ENCODE results near the gene C6orf52.
"Not testable (repeated sequence)": the region's sequence is repeated elsewhere in the genome, so short reads cannot be mapped to it uniquely, and the experiment has no call there.

C6orf52 gene

DNA sequence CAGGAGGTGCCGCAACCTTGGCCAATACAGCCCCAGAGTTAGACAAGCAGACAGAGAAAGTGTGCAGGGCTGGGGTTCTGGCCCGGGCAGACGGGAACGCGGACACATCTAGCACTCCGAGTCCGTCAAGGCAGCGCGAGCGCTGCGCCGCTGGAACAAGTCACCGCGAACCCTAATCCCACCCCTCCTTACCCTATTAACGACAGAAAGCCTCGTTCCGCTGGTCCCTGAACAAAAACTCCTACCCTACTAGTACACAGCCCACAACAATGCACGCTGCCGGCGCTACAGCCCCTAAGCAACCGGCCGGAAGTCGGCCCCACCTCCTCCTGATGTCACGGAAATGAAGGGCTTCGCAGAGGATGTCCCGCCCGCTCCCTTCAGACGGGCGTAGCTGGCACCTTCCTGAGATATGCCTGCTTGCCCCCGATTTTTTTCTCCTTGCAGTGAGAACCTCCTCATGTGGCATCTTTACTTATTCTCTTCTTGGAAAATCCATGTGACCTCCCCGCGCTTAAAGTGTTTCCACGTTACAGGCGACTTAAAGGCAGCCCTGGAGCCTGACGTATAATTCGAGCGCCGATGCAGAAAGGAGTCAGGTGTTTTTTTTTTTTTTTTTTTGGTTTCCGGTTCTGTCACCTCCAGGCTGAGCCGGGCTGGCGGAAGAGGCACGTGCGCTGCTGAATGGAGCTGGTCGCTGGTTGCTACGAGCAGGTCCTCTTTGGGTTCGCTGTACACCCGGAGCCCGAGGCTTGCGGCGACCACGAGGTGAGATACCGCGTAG lies at the start of gene C6orf52, which contains the start of gene PAK1IP1:
C6orf52 (minus strand) TSS at position 315 of the 784 bp plus-strand sequence. CDS start 7,066 bp downstream, outside the sequence.
PAK1IP1 (plus strand) TSS at position 671 of the 784 bp plus-strand sequence; CDS start at position 685, 14 bp downstream.
- DNase-seq, result peak; percentile 95

DNA sequence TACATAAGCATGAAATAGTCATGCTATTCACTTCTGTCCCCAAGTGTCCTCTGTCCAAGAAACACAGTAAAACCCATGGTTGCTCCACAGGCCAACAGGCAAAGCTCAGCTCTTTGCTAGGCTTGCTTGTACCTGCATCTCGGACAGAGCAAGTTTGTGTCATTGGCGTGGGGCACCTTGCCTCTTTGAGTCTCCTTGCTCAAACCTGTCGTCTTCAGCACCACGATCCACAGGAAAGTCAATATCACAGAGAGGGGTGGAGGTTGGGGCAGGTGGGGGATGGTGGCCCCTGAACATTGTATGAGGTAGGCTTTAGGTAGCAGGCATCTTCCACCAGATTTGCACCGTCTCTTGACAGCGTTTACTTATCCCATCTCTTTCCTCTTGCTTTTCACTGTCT lies 49.1 kb upstream of the C6orf52 start:
- no peak for DNase-seq

DNA sequence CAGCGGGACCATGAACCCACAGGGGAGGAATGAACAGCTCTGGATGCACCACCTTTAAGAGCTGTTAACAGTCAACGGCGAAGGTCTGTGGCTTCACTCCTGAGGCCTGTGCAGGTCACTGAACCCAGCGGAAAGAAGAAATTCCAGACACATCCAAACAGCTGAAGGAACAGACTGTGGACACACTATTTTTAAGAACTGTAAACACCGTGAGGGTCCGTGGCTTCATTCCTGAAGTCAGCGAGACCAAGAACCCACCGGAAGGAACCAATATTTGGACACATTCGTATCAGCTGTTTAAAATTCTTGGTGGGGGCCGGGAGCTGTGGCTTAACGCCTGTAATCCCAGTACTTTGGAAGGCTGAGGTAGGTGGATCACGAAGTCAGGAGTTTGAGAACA lies 47.8 kb upstream of the C6orf52 start:
- DNase-seq, result no peak

DNA sequence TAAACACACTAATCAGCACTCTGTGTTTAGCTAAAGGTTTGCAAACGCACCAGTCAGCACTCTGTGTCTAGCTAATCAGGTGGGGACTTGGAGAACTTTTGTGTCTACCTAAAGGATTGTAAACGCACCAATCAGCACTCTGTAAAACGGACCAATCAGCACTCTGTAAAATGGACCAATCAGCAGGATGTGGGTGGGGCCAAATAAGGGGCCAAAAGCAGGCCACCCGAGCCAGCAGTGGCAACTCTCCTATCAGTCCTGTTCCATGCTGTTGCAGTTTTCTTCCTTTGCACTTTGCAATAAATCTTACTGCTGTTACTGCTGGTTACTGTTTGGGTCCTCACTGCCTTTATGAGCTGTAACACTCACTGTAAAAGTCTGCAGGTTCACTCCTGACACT lies 47.2 kb upstream of the C6orf52 start:
- DNase-seq, result not testable (repeated sequence)

DNA sequence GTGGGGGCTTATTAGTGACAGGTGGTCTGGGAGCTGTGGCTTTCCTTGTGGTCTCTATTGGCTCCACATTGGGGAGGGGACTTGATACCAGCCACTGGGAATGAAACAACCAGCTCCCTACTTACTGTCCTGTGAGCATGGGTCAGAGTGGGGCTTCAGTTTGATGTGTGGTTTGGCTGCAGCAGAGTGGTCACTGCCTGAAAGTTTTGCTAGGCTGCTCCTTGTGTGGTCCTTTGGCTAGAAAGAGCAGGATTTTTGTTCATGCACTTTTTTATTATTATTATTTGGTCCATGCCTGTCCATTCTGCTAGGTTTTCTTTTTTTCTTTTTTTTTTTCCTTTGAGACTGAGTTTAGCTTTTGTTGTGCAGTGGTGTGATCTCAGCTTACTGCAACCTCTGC lies 45.6 kb upstream of the C6orf52 start:
- DNase-seq, result no peak

DNA sequence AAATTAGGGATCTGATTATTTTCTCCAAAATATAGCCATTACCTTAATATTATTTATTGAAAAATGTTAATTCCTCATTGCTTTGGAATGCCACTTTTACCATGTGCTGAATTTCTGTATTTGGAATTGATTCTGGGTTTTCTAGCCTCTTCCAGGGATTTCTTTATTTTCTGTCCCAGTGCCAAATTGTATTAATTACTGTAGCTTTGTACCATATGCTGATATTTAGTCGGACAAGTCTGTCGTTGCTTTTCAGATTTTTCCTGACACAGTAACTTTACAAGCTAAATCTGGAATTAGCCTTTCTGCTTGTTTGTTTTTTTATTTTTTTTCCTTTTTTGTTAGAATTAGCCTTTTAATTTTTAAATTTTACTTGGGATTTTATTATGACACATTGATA lies 42.3 kb upstream of the C6orf52 start:
- DNase-seq, result no peak

DNA sequence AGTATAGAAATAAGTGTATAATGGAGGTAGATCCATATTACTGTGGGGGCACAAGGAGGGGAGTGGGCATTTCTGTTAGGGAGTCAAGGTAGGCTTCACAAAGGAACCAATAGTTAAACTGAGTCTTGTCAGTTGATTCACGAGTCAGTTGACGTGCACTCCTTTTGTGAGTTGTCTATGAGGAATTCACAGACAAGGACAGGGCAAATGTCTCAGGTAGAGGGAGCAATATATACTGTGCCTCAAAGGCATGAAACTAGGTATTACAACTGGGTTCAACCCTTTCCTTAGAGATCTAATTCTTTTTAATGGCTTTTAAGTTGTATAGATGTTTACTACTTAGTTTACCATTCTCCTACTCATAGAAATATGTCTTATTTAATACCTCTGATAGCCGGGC lies 39.4 kb upstream of the C6orf52 start:
- DNase-seq, result no peak

DNA sequence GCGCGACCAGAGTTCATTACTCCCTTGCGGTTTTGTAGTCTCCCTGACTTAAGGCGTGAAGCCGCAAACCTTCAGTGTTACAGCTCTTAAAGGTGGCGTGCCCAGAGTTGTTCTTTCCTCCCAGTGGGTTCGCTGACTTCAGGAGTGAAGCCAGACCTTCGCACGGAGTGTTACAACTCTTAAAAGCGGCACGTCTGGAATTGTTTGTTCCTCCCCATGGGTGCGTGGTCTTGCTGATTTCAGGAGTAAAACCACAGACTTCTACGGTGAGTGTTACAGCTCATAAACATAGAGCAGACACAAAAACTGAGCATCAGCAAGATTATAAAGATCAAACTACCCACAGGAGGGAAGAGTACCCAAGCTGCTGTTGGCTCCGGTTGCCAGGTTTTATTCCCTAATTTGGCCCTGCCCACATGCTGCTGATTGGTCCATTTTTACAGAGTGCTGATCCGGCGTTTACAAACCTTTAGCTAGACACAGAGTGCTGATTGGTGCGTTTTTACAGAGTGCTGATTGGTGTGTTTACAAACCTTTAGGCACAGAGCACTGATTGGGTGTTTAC lies 38.8 kb upstream of the C6orf52 start:
- no peak for DNase-seq

DNA sequence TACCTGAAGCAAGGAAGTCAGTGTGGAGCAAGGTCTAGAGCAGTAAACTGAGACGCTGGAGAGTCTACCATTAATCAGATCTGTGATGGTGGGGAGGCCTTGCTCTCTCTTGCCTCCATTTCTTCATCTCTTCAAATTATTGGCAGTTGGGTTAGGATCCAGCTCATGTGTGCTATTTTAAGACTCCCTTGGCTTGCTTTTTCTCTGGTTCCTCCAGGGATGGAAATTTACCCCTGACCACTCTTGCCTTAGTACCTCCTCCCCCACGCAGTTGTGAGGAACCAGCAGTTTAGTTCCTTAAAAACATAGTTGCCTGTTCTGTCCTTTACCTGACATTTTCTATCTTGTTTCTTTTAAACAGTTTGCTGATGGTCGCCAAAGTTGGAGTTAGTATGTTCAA lies 35.8 kb upstream of the C6orf52 start:
- peak; percentile 72 to 86 for DNase-seq

DNA sequence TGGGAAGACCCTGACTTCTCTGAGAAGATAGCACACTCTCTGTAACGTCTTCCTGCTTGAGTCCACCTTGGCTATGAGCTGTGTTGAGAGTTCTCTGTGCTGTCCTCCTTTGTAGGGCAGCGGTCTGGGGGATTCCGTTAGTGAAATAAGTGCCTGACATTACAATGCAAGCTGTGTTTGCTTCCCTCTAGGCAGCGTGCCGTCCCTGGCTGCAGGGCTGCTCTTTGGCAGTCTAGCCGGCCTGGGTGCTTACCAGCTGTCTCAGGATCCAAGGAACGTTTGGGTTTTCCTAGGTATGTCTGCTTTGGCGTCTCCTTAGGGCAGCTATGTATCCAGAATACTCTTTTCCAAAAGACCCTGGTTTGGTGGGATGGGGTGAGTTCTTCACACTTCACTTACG lies 31.3 kb upstream of the C6orf52 start:
- no peak for DNase-seq

DNA sequence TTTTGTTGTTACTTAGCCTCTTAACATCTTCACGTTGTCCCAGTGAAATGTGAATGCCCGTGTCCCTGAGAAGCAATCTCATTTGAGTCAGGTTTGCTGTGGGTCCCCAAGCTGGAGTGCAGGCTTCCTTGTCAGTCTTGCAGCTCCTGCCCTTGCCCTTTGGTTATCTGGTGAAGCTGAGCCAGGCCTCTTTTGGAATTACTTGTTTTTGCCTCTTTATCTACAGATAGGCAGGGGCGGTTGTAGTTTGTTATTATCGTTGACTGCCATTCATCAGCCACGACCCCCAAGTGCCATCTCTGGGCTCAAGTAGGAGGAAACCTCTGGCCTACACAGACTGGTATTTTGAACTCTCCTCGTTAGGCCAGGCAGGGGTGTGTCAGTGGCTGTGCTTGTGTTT lies 30.6 kb upstream of the C6orf52 start:
- no peak for DNase-seq

DNA sequence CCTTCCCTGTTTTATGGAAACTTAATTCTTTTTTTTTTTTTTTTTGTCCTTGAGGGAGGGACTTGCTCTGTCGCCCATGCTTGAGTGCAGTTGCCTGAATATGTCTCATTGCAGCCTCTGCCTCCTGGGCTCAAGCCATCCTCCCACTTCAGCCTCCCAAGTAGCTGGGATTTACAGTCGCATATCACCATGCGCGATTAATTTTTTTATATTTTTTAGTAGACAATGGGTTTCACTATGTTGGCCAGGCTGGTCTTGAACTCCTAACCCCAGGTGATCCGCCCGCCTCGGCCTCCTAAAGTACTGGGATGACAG lies 29.1 kb upstream of the C6orf52 start:
- no peak for DNase-seq

DNA sequence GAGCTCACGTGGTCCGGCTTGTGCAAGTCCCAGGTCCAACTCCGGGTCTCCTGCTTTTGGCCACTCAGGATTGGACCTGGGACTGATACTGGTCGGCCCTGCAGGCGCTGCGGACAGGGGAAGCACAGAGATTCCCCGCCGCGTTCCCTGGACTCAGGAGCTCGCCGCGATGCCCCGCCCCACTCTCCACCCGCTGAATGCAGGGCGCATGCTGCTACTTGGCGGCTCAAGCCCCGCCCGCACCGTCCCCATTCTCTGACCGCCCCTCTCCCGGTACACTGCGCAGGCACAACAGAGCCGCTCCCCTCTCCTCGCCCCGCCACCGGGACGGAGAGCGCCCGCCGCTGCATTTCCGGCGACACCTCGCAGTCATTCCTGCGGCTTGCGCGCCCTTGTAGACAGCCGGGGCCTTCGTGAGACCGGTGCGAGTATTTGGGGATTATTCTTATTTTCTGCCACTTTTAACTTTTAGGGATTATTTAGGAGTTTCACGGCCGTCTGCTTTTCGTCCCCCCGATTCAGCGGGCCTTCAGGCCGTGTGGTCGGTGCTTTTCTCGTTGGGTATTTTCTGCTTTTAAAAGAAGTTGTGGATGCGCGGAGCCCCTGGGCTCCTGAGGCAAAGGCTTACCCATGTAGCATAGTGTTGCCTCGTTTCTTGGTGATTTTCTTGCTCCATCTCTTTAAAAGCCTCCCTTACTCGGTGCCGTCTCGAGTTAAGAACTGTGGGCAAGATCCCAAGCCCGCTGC lies 28.6 kb upstream of the C6orf52 start, which contains the start of gene TMEM14C:
TMEM14C (plus strand) TSS at position 251 of the 747 bp plus-strand sequence. CDS start 1,544 bp downstream, outside the sequence.
- peak; percentile 95 to 97 for DNase-seq

DNA sequence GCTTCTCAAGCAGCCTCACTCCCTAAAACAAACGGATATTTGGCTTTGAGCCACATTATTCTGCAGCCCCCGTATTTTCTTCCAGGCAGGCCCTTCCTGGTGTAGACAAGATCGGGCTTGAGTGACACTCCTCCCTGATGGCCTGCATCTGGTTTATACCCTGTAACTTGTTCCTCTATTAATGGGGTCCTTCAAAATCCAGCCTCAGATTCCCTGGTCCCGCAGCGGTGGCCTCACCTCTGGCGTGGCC lies 28.1 kb upstream of the C6orf52 start:
- DNase-seq, result peak in 1 of 2 experiments; percentile 40

DNA sequence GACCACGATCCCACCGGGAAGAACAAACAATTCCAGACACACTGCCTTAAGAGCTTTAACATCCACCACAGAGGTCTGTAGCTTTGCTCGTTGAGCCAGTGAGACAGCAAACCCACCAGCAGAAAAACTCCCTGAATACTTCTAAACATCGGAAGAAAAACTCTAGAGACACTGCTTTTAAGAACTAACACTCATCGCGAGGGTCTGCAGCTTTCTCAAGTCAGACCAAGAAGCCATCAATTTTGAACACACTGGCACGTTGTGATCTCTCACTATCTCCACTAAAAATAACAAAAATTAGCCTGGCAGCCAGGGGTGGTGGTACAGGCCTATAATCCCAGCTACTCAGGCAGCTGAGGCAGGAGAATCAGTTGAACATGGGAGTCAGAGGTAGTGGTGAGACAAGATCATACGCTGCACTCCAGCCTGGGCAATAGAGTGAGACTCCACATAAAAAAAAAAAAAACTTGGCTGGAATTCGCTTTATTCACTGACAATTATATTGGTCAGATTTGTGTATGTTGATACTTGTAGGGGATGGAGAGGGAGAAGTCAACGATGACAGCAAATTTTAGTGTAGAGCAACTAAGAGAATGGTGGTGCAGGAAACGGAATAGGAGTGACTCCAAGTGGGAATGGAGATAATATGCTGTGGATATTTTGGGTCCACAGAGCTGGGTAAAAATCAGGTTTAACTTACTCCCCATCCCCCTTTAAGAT lies 27.6 kb upstream of the C6orf52 start:
- no peak for DNase-seq

DNA sequence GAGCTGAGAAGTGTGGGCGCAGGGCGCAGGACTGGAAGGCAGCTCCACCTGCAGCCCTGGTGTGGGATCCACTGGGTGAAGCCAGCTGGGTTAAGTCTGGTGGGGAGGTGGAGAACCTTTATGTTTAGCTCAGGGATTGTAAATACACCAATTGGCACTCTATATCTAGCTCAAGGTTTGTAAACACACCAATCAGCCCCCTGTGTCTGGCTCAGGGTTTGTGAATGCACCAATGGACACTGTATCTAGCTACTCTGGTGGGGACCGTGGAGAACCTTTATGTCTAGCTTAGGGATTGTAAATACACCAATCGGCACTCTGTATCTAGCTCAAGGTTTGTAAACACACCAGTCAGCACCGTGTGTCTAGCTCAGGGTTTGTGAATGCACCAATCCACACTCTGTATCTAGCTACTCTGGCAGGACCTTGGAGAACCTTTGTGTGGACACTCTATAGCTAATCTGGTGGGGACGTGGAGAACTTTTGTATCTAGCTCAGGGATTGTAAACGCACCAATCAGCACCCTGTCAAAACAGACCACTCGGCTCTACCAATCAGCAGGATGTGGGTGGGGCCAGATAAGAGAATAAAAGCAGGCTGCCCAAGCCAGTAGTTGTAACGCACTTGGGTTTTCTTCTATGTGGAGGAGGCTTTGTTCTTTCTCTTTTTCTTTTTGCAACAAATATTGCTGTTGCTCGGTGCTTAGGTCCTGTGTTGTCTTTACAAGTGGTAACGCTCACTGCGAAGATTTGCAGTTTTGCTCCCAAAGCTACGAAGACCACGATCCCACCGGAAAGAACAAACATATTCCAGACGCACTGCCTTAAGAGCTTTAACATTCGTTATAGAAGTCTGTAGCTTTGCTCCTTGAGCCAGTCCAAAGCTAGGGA lies 26.8 kb upstream of the C6orf52 start:
- peak; percentile 52 to 53 for DNase-seq

DNA sequence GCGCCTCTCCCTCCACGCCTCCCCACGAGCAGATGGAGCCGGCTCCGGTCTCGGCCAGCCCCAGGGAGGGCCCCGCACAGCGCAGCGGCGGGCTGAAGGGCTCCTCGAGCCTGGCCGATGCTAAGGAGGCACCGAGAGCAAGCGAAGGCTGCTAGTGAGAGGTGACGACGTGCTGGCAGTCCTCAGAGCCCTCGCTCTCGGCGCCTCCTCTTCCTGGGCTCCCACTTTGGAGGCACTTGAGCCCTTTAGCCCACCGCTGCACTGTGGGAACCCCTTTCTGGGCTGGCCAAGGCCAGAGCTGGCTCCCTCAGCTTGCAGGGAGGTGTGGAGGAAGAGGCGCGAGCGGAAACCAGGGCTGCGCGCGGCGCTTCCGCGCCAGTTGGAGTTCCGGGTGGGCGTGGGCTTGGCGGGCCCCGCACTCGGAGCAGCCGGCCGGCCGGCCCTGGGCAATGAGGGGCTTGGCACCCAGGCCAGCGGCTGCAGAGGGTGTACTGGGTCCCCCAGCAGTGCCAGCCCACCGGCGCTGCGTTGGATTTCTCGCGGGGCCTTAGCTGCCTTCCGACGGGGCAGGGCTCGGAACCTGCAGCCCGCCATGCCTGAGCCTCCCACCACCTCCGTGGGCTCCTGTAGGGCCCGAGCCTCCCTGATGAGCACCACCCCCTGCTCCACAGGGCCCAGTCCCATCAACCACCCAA lies 26.0 kb upstream of the C6orf52 start:
- peak in 1 of 2 experiments; percentile 28 for DNase-seq

DNA sequence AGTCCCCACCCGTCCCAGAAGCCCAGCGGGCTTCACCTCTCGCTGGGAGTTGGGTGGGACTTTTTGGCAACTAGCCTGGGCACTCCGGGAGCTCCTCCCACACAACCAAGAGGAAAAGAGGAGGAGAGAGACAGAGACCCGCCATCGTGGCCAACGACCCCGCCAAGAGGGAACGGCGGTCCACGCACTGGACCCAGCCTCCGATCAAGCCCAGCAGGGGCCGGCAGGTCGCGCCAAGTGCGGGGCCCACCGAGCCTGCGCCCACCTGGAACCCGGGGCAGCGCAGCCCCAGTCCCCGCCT lies 25.5 kb upstream of the C6orf52 start:
- no peak for DNase-seq

DNA sequence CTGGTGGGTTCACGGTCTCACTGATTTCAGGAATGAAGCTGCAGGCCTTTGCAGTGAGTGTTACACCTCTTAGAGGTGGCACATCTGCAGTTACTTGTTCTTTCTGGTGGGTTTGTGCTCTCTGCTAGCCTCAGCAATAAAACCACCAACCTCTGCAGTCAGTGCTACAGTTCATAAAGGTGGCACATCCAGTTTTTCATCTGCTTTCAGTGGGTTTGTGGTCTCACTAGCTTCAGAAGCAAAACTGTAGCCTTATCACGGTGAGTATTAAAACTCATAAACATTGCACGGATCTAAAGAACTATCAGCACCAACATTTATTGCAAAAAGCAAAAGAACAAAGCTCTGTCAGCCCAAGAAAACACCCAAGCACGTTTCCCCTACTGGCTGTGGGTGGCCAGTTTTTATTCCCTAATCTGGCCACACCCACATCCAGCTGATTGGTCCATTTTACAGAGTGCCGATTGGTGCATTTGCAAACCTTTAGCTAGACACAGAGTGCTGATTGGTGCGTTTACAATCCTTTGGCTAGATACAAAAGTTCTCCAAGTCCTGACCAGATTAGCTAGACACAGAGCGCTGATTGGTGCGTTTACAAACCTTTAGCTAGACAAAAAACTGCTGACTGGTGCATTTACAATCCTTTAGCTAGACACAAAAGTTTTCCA lies 25.0 kb upstream of the C6orf52 start:
- peak; percentile 30 to 42 for DNase-seq

DNA sequence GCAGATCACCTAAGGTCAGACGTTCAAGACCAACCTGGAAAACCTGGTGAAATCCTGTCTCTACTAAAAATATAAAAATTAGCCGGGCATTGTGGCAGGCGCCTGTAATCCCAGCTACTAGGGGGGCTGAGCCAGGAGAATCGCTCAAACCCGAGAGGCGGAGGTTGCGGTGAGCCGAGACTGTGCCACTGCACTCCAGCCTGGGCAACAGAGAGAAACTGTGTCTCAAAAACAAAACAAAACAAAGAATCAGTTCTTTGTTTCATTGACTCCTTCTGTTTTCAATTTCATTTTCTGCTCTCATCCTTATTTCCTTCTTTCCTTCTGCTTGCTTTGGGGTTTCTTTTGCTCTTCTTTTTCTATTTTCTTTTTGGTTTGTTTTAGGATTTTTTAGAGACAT lies 19.5 kb upstream of the C6orf52 start:
- DNase-seq, result no peak

DNA sequence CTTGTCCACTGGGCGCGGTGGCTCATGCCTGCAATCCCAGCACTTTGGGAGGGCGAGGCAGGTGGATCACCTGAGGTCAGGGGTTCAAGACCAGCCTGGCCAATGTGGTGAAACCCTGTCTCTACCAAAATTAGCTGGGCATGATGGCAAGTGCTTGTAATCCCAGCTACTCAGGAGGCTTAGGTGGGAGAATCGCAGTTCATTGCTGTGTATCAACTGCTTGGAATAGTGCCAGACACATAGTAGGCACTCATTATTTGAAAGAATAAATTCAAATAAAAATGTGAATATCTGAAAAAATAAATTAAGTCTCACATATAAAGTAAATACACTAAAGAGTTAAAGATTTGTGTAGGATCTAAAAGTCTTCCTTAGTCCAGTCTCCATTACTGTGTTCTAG lies 2.2 kb upstream of the C6orf52 start:
- no peak for DNase-seq
